Hematopoietic multipotent progenitor cell treated with erythropoietin and hydrocortisone succinate and interleukin-3 and kit ligand, for 8 days (in vitro differentiated cells): Measurements from ENCODE around the gene PDE9A.

Experiments used
- DNase-seq: peaks from one replicate; pipeline ENCODE4 v3.0.0-alpha.2; 2015

Gene PDE9A

DNA sequence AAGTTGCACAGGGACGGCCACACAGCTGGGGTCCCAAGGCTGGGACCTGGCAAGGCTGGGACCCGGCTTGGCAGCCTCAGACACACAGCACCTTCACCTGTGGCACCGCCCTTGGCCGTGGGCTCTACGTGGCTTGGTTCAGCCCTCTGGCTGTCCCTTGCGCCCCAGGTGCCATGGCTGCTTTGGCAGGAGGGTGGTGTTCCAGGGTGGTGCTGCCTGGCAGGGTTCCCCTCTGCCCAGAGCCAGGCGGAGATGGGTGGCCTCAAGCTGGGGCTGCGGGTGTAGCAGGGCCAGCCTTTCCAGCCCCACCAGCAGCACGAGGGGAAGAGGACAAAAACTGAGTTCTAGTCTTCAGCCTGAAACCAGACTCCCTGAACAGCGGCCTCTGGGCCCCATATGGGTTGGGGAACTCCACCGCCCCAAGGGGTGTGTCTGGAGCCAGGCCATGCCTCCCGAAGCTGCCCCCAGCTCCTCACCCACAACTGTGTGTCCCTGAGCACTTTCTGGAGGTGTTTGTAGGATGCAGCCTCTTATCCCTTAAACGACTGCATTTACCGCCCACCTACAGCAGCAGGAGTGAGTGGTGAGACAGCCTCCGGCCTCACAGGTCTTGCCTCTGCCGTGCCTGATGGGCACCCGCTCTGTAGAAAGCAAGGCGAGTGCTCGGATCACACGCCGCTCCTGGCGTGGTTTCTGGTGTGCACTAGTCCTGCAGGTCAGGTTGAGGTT, 92.3 kb downstream of the PDE9A start:
- DNase-seq: no peak

DNA sequence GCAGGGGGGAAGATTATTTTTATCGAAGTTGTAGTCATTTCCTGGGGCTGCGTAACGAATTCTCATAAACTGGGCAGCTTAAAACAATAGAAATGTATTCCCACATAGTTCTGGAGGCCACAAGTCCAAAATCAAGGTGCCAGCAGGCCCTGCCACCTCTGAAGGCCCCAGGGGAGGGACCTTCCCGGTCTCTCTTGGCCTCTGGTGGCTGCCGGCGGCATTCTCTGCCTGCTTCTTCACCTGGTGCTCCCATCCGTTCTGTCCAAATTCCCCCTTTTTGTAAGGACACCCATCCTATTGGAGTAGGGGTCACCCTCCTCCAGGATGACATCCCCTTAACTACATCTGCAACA, 92.8 kb downstream of the PDE9A start:
- DNase-seq: no peak

- DNase-seq: no peak
These were observed 93.3 kb downstream of the PDE9A start for GRCh38 chr21:42746593-42747275.

DNA sequence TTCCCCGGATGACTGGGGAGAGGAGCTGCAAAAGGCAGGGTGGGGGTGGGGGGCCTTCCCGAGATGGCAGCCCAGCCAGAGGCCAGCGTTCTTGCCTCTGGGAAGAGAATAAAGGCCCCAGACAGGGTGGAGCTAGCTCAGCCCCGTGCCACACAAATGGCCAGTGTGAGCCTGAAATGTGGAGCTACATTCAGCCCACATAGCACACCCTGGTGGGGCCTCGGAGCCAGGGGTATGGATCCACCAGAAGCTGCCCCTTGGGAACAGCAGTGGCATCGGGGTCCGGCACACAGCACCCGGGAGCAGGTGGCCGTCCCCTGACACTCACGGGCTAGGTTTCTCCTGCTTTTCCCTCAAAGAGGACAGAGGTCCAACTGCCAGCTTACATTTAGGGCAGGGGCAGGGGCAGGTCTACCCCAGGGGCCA, 93.9 kb downstream of the PDE9A start:
- DNase-seq: no peak

DNA sequence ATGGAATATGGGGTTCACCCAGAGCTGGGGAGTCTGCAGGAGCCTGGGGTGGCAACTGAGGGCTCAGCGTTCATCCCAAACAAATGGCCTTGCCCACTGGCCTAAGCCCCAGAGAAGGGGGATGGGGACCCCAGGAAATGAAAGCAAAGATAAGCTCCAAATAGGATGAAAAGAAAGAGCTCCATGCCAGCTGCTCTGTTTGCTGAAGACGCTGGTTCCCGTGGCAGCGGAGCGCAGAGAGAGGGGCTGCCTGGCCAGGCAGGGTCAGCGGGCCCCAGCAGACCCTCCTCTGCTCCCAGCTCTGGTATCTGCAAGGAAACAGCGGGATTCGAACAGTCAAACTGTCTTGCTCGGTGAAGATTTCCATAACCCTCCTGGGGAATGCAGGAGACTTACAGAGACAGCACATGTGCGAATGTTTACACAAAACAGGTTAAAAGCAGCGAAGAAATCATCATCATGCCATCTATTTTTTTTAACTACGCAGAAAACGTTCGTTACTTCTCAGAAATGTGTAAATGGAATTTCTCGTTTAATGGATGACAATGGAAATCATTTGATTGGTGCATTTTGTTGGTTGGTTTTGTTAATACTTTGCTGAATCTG, 94.4 kb downstream of the PDE9A start:
- no peak for DNase-seq

- no peak for DNase-seq
These were observed 95.3 kb downstream of the PDE9A start for GRCh38 chr21:42748620-42749176.

DNA sequence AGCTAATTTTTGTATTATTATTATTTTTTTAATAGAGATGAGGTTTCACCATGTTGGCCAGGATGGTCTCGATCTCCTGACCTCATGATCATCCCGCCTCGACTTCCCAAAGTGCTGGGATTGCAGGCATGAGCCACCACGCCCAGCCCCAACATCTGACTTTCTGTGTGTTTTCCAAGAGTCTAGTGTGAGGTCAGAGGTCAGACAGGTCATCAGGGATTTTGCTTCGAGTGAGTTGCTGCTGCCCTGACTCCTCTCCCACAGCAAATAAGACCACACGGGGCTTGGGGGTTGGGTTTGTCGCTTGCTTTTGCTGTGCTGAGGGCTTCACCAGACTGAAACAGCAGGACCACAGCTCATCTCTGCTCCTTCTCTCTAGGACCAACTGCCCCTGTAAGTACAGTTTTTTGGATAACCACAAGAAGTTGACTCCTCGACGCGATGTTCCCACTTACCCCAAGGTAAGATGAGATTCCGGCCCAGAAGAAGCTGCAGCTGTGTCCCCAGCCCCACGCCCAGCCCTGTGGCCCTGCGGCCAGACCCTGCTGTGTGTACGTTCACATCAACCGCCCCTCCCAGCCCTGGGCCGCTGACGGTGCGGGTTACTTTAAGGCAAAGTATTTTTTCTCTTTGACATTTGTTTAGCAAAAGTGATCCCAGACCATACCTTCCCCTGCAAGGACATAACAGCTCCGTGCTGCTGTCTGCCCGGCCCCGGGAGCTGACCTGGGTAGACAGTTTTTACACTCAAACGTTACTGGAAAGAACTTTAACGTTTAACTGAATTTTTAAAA, 97.5 kb downstream of the PDE9A start:
- DNase-seq: no peak

GRCh38 chr21:42751866-42752265, 98.4 kb downstream of the PDE9A start:
- DNase-seq: no peak

DNA sequence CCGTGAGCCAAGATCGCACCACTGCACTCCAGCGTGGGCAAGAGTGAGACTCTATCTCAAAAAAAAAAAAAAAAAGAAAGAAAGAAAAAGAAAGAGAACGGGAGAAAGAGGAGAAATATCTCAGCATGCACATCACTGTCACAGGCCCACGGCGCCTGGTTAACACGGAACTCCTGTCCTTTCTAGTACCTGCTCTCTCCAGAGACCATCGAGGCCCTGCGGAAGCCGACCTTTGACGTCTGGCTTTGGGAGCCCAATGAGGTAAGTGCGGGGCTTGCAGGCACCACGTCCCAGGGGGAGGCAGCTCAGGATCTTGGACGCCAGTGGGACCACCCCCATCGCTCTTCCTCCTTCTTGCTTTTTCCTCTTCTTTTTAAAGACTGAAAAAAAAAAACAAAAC, 100.4 kb downstream of the PDE9A start:
- no peak for DNase-seq

- DNase-seq: no peak
These were observed 101.0 kb downstream of the PDE9A start for GRCh38 chr21:42754270-42754933.

GRCh38 chr21:42755031-42755665, 101.7 kb downstream of the PDE9A start:
- no peak for DNase-seq

- no peak for DNase-seq
These were observed 102.6 kb downstream of the PDE9A start for GRCh38 chr21:42755766-42756579.

DNA sequence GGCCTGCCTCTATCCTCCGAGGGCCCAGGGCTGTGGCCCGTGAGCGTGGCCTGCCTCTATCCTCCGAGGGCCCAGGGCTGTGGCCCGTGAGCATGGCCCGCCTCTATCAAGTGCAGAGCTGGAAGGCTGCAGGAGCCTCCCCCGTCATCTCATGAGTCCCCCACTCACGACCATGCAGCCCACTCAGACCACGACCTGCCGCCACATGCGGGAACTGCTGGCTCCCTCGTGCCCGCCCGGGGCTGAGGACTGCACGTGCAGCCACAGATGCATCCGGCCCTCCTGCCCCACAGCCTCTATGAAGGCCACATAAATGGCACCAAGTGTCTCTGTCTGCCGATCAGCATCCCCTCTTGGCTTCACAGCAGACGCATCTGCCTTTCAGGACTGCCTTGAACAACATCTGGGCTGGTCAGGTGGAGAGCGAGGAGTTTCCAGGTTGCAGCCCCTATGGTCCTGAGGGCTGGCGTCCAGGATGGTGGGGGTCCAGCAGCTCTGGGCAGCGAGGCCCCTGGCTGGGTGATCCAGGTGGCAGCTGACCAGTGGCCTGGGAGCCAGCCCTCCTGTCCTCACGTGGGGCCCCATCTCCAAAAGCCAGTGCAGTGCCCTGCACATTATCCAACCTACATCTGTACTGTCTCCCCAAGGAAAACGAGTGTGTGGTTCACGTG, 103.3 kb downstream of the PDE9A start:
- DNase-seq: no peak

- DNase-seq: no peak
These were observed 104.0 kb downstream of the PDE9A start for GRCh38 chr21:42757422-42757821.

DNA sequence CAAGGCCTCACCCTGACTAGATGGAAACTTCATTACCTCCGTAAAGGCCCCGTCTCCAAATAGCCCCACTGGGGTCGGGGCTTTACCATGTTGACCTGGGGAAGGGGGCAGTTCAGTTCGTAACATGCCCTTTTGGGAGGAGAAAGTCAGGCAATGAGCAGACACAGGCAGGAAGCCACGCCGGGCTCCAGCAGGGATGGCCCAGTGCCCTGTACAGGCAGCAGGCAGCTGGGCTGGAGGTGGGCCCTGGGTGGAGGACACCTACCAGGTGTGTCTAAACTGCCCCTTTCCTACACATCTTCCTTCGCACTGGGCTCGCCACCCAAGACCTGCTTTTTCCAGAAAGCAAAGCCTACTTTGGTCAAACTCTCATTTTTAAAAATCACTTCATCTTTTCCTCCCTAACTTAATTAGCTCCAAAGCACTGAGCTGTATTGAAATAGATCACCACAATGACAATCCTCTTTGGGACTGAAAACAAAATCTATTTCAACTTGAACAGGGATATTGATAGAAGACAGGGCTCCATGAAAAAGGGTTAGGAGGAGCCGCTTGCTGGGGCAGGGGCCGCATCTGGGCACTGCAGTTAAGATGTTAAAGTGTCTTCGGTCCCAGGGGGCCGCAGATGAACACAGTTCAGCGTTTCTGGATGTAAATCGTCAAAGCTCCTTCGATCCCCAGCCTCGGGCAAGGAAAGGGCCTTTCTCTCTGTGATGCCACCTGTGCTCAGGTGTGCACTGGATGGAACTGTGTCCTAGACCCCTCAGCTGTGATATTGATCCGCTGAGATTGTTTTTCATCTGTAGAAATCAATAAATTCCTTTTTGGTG, 104.6 kb downstream of the PDE9A start:
- DNase-seq: no peak

- DNase-seq: peak; percentile 8
These were observed 105.5 kb downstream of the PDE9A start for GRCh38 chr21:42758721-42759593.

DNA sequence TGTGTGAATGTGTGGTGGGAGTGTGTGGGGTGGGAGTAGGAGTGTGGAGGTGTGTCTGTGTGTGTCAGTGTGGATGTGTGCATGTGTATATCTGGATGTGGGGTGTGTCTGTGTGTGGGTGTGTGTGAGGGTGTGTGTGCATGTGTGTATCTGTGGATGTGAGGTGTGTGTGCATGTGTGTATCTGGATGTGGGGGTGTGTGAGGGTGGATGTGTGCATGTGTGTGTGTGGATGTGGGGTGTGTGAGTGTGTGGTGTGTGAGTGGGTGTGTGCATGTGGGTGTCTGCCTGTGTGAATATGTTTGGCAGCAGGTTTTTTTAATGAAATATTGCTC, 106.1 kb downstream of the PDE9A start:
- DNase-seq: no peak

DNA sequence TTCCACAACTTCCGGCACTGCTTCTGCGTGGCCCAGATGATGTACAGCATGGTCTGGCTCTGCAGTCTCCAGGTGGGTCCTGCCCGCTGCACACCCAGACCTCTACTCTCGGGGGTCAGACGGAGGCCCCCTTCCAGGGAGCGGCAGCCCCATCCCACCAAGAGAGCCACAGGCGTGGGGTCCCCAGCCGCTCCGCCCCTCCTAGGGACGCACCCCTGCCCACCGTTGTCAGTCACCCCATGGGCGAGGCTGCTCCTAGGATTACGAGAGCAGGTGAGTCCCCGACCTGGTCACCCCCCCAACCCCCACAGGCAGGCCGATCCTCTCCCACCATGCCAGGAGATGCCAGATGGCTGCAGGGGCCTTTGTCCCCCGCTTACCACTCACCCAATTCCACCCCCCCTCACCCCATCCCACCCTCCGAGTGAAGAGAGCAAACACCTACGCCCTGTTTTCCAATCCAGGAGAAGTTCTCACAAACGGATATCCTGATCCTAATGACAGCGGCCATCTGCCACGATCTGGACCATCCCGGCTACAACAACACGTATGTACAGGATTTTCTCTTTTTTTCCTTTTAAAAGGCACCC, 107.0 kb downstream of the PDE9A start:
- DNase-seq: no peak
